ENCODE results near the gene SH3RF3. TPM values are rescaled to one million over a fixed set of nuclear protein-coding genes. Genes with fewer than 3 reads are reported as not detected.
A peak's percentile ranks its signal among the peaks of the same experiment; 100 is the strongest.

The SH3RF3 gene
- total RNA-seq, 1 experiment from 2014 or later = not detected

GRCh38 chr2:109125593-109126500 is 3.2 kb upstream of the SH3RF3 start:
- Histone ChIP-seq H4K20me1 (ENCODE audit: insufficient read depth) (no peaks in the 10 kb centered on the region), H3K4me2 (ENCODE audit: low read length) (peak overlapping the region; percentile 50), H3K27me3 (ENCODE audit: insufficient read depth, low read length) (no peaks in the 10 kb centered on the region; the same call in 1 of the 2 replicates), H2AFZ (ENCODE audit: low read depth, low read length, poor library complexity, severe bottlenecking) (peak overlapping the region; percentile 24), H3K9ac (ENCODE audit: low read length) (no peak overlapping the region), H3K36me3 (ENCODE audit: control insufficient read depth in 1 of 2, insufficient read depth in 2 of 2, low read length in 2 of 2) (no peaks in the 10 kb centered on the region), H3K79me2 (ENCODE audit: insufficient read depth, low read length) (no peaks in the 10 kb centered on the region), H3K4me1 (ENCODE audit: control insufficient read depth in 1 of 2, insufficient read depth in 2 of 2, low read length in 2 of 2) (peaks cover 12 to 17% of the 10 kb centered on the region in 2 experiments; a peak in 3 of 4 replicates), H3K9me3 (ENCODE audit: control insufficient read depth in 1 of 2, insufficient read depth in 1 of 2, low read depth in 1 of 2, low read length in 2 of 2) (no peaks in the 10 kb centered on the region), H3K4me3 (replicated peaks in 1 of 2; ENCODE audit: low read depth in 1 of 2, low read length in 2 of 2) (peak overlapping the region in 1 of 2 experiments; percentile 9; a peak in 1 of 4 replicates), H3K27ac (ENCODE audit: low read depth, low read length) (no peak overlapping the region), H3K9me2 (ENCODE audit: insufficient read depth) (no peaks in the 10 kb centered on the region)
- peak; percentile 37; the same call in 1 of the 2 replicates for ATAC-seq
- ChIA-PET RAD21 (ENCODE audit: low non-redundant PET in 1 of 2, low total read pairs in 2 of 2, uncharacterized antibody in 2 of 2, unreplicated experiment in 2 of 2) (no interaction called here), CTCF (interaction anchor here (2.1 kb wide), 1 partner anchor 384 kb away, joined by 19 read pairs; no protein-coding TSS in a partner anchor), POLR2A (no interaction called here)
- DNase-seq (ENCODE audit: low read depth, low spot score) = peak; percentile 18
- no peak for TF ChIP-seq SIN3A (IDR thresholded peaks at IDR 0.05; ENCODE audit: low read depth)
- TF ChIP-seq REST (IDR thresholded peaks at IDR 0.05; ENCODE audit: low read depth) = no peak
- TF ChIP-seq RAD21 (IDR thresholded peaks at IDR 0.05; ENCODE audit: low read depth) = no peak
- TF ChIP-seq EGR1 (IDR thresholded peaks at IDR 0.05; ENCODE audit: low read depth) = no peak
- TF ChIP-seq JUND (IDR thresholded peaks at IDR 0.05) = 0 out of 2 replicates have a peak, but pooled peaks have one; percentile 17
- TF ChIP-seq ZFX (IDR thresholded peaks at IDR 0.05) = no peak
- TF ChIP-seq ATF3 (IDR thresholded peaks at IDR 0.05) = no peak
- TF ChIP-seq ZNF274 (IDR thresholded peaks at IDR 0.05; ENCODE audit: low read depth, low read length) = no peak
- TF ChIP-seq EZH2phosphoT487 (IDR thresholded peaks at IDR 0.05; ENCODE audit: borderline replicate concordance) = no peak
- TF ChIP-seq, protein P1, sequence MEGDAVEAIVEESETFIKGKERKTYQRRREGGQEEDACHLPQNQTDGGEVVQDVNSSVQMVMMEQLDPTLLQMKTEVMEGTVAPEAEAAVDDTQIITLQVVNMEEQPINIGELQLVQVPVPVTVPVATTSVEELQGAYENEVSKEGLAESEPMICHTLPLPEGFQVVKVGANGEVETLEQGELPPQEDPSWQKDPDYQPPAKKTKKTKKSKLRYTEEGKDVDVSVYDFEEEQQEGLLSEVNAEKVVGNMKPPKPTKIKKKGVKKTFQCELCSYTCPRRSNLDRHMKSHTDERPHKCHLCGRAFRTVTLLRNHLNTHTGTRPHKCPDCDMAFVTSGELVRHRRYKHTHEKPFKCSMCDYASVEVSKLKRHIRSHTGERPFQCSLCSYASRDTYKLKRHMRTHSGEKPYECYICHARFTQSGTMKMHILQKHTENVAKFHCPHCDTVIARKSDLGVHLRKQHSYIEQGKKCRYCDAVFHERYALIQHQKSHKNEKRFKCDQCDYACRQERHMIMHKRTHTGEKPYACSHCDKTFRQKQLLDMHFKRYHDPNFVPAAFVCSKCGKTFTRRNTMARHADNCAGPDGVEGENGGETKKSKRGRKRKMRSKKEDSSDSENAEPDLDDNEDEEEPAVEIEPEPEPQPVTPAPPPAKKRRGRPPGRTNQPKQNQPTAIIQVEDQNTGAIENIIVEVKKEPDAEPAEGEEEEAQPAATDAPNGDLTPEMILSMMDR (IDR thresholded peaks at IDR 0.05 in 2 of 3, conservative IDR thresholded peaks at IDR 0.05 in 1 of 3; ENCODE audit: borderline replicate concordance in 1 of 3, insufficient read depth in 1 of 3, low read depth in 2 of 3, low read length in 2 of 3) = no peak
- no peak for TF ChIP-seq CBX3 (IDR thresholded peaks at IDR 0.05; ENCODE audit: low read depth)
- no peak for TF ChIP-seq SRF (IDR thresholded peaks at IDR 0.05; ENCODE audit: low read depth)
- TF ChIP-seq FOSL1 (IDR thresholded peaks at IDR 0.05; ENCODE audit: low read depth) = peak; percentile 33; the same call in 1 of the 2 replicates
- TF ChIP-seq EZH2 (IDR thresholded peaks at IDR 0.05) = no peak
- BruUV-seq (replicated peaks) = no TSS peak
- intact Hi-C loops (cut with micrococcal nuclease) = no loop called here

All from HCT116 (cell line).